Osteoblast (primary cell): Measurements from ENCODE around the gene HLA-G. TPM values are rescaled to one million over a fixed set of nuclear protein-coding genes. Genes with fewer than 3 reads are reported as not detected.

Experiments used
- DNase-seq: peaks from one replicate; pipeline ENCODE4 v3.0.0; 2011; ENCODE audit warnings: low spot score, mixed read lengths; ENCODE audit not compliant: insufficient read length; ENCODE audit errors: missing footprints
- H2AFZ ChIP-seq: 2 replicates; pipeline ENCODE4 v1.6.0; 2011; ENCODE audit warnings: mild to moderate bottlenecking, low read length
- H3K27ac ChIP-seq: 2 replicates; pipeline ENCODE4 v1.5.1; 2011; ENCODE audit warnings: mild to moderate bottlenecking, low read depth, low read length, moderate library complexity
- H3K27me3 ChIP-seq: 2 replicates; pipeline ENCODE4 v1.6.0; 2012; ENCODE audit warnings: mild to moderate bottlenecking, control low read depth, inconsistent platforms, low read length, moderate library complexity; ENCODE audit not compliant: insufficient read depth
- H3K36me3 ChIP-seq: 2 replicates; pipeline ENCODE4 v1.5.1; 2011; ENCODE audit warnings: mild to moderate bottlenecking, low read length, control low read depth, moderate library complexity; ENCODE audit not compliant: insufficient read depth
- H3K4me1 ChIP-seq: 2 replicates; pipeline ENCODE4 v1.5.1; 2011; ENCODE audit warnings: mild to moderate bottlenecking, low read length, control low read depth, moderate library complexity; ENCODE audit not compliant: insufficient read depth
- H3K4me2 ChIP-seq: 2 replicates; pipeline ENCODE4 v1.6.0; 2011; ENCODE audit warnings: mild to moderate bottlenecking, low read length; ENCODE audit not compliant: insufficient read depth
- H3K4me3 ChIP-seq: fragments of 200-600 bp; sonication (generic); 3 replicates; pipeline ENCODE4 v1.5.1; 2012; ENCODE audit warnings: mild to moderate bottlenecking, low read length, inconsistent platforms; ENCODE audit not compliant: insufficient read depth
- H3K79me2 ChIP-seq: 2 replicates; pipeline ENCODE4 v1.6.0; 2012; ENCODE audit warnings: mild to moderate bottlenecking, low read length, control low read depth, inconsistent platforms; ENCODE audit not compliant: insufficient read depth
- H3K9me3 ChIP-seq: 2 replicates; pipeline ENCODE4 v1.5.1; 2011; ENCODE audit warnings: low read depth, low read length, control low read depth
- H4K20me1 ChIP-seq: 2 replicates; pipeline ENCODE4 v1.6.0; 2012; ENCODE audit warnings: mild to moderate bottlenecking, low read length, control low read depth; ENCODE audit not compliant: insufficient read depth
- CTCF ChIP-seq: IDR thresholded peaks from 2 replicates; pipeline ENCODE4 v1.5.1; 2011; ENCODE audit warnings: mild to moderate bottlenecking, low read depth, low read length, moderate library complexity; ENCODE audit errors: extremely low read depth
- total RNA-seq: library from RNA; depleted of rRNA; stranded (reverse); fragments of >200 nt; gene quantifications from 2 replicates; pipeline ENCODE4 v1.2.3, GENCODE V29; 2012

HLA-G gene
- total RNA-seq, 1 donor: not detected

- Histone ChIP-seq H3K4me1 (no peaks in the 10 kb centered on the region), H3K9me3 (no peaks in the 10 kb centered on the region), H3K4me2 (no peak overlapping the region), H3K79me2 (no peaks in the 10 kb centered on the region), H4K20me1 (no peaks in the 10 kb centered on the region), H3K27me3 (peaks cover 15% of the 10 kb centered on the region), H2AFZ (no peak overlapping the region), H3K4me3 (no peak overlapping the region), H3K36me3 (no peaks in the 10 kb centered on the region), H3K27ac (no peak overlapping the region)
- TF ChIP-seq CTCF: no peak
- no peak for DNase-seq
Observed at GRCh38 chr6:29841030-29841429, 13.4 kb downstream of the HLA-G start.

DNA sequence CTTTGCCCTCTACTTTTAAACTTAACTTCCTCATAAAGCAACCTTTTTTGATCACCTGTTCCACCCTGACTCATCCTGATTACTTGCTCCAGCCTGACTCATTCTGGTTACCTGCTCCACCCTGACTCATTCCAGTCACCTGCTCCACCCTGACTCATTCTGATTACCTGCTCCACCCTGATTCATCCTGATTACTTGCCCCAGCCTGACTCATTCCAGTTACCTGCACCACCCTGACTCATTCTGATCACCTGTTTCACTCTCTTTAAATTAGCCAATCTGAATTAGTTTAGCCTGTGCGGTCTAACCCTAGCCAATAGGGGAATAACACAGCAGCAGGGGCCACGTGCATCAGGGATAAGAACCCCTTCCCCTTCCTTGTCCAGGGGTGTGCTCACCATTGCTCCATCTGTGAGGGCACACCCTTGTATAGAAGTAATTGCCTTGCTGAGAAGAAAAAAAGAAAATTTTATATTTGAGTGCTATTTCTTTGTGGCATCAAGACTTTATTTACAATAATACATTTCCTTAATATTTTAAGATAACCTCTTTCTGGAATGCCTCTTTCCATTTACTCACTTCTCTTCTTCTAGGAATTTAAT, 17.9 kb downstream of the HLA-G start:
- no peaks in the 10 kb centered on the region for H3K79me2 ChIP-seq
- peaks cover 32% of the 10 kb centered on the region for H3K27me3 ChIP-seq
- H3K27ac ChIP-seq: no peak overlapping the region
- no peaks in the 10 kb centered on the region for H3K9me3 ChIP-seq
- H3K4me2 ChIP-seq: no peak overlapping the region
- no peak for TF ChIP-seq CTCF
- H3K4me1 ChIP-seq: no peaks in the 10 kb centered on the region
- DNase-seq: no peak
- H3K4me3 ChIP-seq: no peak overlapping the region
- no peaks in the 10 kb centered on the region for H3K36me3 ChIP-seq
- no peak overlapping the region for H2AFZ ChIP-seq
- H4K20me1 ChIP-seq: no peaks in the 10 kb centered on the region

DNA sequence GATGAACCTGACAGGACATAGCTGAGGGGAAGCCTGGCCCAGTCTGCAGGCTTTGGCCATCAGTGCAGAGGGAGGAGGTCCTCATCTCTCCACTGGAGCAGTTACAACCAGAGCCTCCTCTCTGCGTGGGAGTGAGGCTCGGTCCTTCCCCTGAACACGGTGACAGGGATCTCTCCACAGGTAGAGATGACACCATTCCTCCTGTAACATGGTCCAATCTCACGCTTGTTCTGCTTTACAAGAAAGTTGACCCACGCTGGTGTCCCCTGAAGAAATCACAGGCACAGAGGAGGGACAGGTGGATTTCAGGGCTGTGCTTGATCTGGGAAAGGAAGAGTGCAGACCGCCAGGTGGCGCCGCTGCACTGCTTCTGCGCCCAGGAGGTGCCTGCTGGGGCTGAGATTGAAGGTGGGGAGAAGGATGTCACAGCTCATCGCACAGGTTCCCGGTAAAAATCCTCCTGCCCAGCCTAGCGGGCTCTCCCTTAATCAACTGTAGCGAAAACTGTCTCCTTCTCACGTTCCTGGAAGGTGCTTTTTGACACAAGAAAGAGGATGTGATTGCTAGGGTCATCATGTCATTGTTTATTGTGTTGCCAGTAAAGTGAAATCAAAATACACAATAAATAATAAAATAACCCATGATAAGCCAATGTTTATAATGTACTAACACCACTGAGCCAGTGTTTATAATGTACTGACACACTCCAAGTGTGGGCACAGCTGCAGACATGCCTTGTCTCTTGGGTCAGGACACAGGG, 20.4 kb downstream of the HLA-G start:
- H3K27me3 ChIP-seq: peaks cover 44% of the 10 kb centered on the region
- no peaks in the 10 kb centered on the region for H3K4me1 ChIP-seq
- DNase-seq: peak; percentile 85
- no peak overlapping the region for H3K4me3 ChIP-seq
- H3K79me2 ChIP-seq: no peaks in the 10 kb centered on the region
- H3K27ac ChIP-seq: no peak overlapping the region
- H3K36me3 ChIP-seq: no peaks in the 10 kb centered on the region
- H4K20me1 ChIP-seq: no peaks in the 10 kb centered on the region
- H2AFZ ChIP-seq: no peak overlapping the region
- peak; percentile 93 for TF ChIP-seq CTCF
- H3K9me3 ChIP-seq: no peaks in the 10 kb centered on the region
- no peak overlapping the region for H3K4me2 ChIP-seq

DNA sequence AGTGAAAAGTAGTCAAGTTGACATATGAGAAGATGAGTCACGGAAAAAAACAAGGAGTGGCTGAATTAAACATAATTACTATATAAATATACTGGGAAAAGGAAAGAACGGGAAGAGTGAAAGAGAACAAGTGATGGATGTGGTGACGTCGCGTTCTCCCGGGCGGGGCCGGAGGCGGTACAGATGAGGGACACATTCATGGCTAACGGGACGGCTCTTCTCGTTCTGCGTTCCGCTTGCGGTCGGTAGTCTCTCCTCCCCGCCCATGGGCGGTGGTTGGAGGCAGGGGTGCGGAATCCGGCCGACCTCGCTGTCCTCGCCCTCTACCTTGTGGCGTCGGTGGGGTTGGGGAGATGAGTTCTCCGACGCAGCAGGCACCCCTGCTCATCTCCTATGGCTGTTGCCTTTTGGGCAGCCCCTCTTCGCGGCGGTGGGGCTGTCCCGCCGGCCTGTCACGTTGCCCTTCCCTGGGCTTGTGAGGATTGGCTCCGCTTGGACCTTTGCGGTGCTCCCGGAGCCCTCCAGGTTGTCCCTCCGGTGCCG, 22.5 kb downstream of the HLA-G start:
- no peak for DNase-seq
- no peaks in the 10 kb centered on the region for H3K36me3 ChIP-seq
- no peaks in the 10 kb centered on the region for H3K4me1 ChIP-seq
- H4K20me1 ChIP-seq: no peaks in the 10 kb centered on the region
- H3K27ac ChIP-seq: no peak overlapping the region
- no peaks in the 10 kb centered on the region for H3K79me2 ChIP-seq
- H3K27me3 ChIP-seq: peaks cover 50% of the 10 kb centered on the region
- peak overlapping the region; percentile 69 for H3K4me2 ChIP-seq
- peak overlapping the region; percentile 70 for H2AFZ ChIP-seq
- TF ChIP-seq CTCF: no peak
- peak overlapping the region; percentile 48 for H3K4me3 ChIP-seq
- H3K9me3 ChIP-seq: no peaks in the 10 kb centered on the region
